Heart right ventricle (tissue), 12 donors: ENCODE data around the gene CRYAB. TPM values are rescaled to one million over a fixed set of nuclear protein-coding genes. Genes with fewer than 3 reads are reported as not detected.

Experiments used
- polyA plus RNA-seq, 2 donors: library from polyadenylated mRNA; stranded (reverse); fragments of 200-250 nt; gene quantifications; one replicate each; pipeline ENCODE4 v1.2.3, GENCODE V29; 2013
- total RNA-seq, 10 donors: library from RNA; stranded (reverse); fragmentation: NEBNext Ultra II Directional in 3 of 10; extraction: Animal tissue kit (Norgen Biotek cat#: 25700) in 3 of 10; gene quantifications; one replicate each; pipeline versions ENCODE4 v1.2.1 to v1.2.4, GENCODE V29; 2021 to 2023
- donor health status: ischemic (EF 13 %, LVEDD 7.1; RV severe dilation, severe dysfunction).
- donor health status: healthy with polysubstance abuse.
- donor health status: DM: no; HTN: yes; CAD: no.
- donor health status: DM: no; HTN: no; CAD: no.
- donor health status: ischemic (EF 25% LVEDD 6.9; RV normal size, moderate dysfunction).
- donor health status: ischemic (EF 25% LVEDD 5.7; RV mildly dilated, moderate dysfunction).
- donor health status: healthy.
- donor health status: nonischemic (EF 11% LVEDD 7.7; RV severe dilation, severe dysfunction).
- donor health status: DM: yes; HTN: yes; CAD: no.
- donor health status: PGD.
- donor health status: ischemic (EF 29% LVEDD 5.4; RV normal size, mild dysfunction).
- donor health status: nonischemic (EF 23%, LVEDD 6.1; RV moderate dilation, normal function).

CRYAB gene
- total and polyA plus RNA-seq, 12 donors, result 7,695 to 25,436 (median 8,590) TPM

Other genes with a start within 250 kb of the CRYAB start
- 10 to 100 TPM in 7 of 10 donors, 1 to 10 TPM in 3; 8.4 to 16.8 (median 11.4) TPM for gene PPP2R1B, start 145.4 kb downstream of the CRYAB start, total RNA-seq
- gene PPP2R1B, start 145.4 kb downstream of the CRYAB start, polyA plus RNA-seq, result 1 to 10 TPM; 5.8 to 5.9 TPM
- gene ALG9, start 40.2 kb downstream of the CRYAB start, total RNA-seq, result 10 to 100 TPM; 12.8 to 26.5 (median 17.8) TPM
- 10 to 100 TPM; 20.0 to 25.8 TPM for gene ALG9, start 40.2 kb downstream of the CRYAB start, polyA plus RNA-seq
- 1 to 10 TPM; 1.1 to 2.0 (median 1.5) TPM for gene FDXACB1, start 32.6 kb downstream of the CRYAB start, total RNA-seq
- 1 to 10 TPM in 1 of 2 donors, under 1 TPM in 1; 0.86 to 1.3 TPM for gene FDXACB1, start 32.6 kb downstream of the CRYAB start, polyA plus RNA-seq
- gene CFAP68, start 32.2 kb downstream of the CRYAB start, total RNA-seq, result 10 to 100 TPM; 17.5 to 38.5 (median 31.5) TPM
- gene CFAP68, start 32.2 kb downstream of the CRYAB start, polyA plus RNA-seq, result 10 to 100 TPM; 14.7 to 24.6 TPM
- 10 to 100 TPM; 18.9 to 65.4 (median 29.1) TPM for gene HSPB2, start 964 bp upstream of the CRYAB start, total RNA-seq
- 100 to 1,000 TPM in 1 of 2 donors, 10 to 100 TPM in 1; 37.7 to 136 TPM for gene HSPB2, start 964 bp upstream of the CRYAB start, polyA plus RNA-seq
- 1 to 10 TPM in 8 of 10 donors, under 1 TPM in 2; 0.48 to 4.1 (median 1.6) TPM for gene C11orf52, start 7.1 kb upstream of the CRYAB start, total RNA-seq
- 1 to 10 TPM; 3.0 to 3.2 TPM for gene C11orf52, start 7.1 kb upstream of the CRYAB start, polyA plus RNA-seq
- gene DIXDC1, start 25.6 kb upstream of the CRYAB start, total RNA-seq, result 10 to 100 TPM in 9 of 10 donors, 1 to 10 TPM in 1; 5.6 to 36.8 (median 28.6) TPM
- gene DIXDC1, start 25.6 kb upstream of the CRYAB start, polyA plus RNA-seq, result 1 to 10 TPM; 4.7 to 5.6 TPM
- gene DLAT, start 113.6 kb upstream of the CRYAB start, total RNA-seq, result 100 to 1,000 TPM; 128 to 191 (median 171) TPM
- 10 to 100 TPM; 27.4 to 46.4 TPM for gene DLAT, start 113.6 kb upstream of the CRYAB start, polyA plus RNA-seq
- 1 to 10 TPM; 1.2 to 3.5 (median 1.9) TPM for gene PIH1D2, start 162.2 kb upstream of the CRYAB start, total RNA-seq
- 1 to 10 TPM; 1.0 to 2.2 TPM for gene PIH1D2, start 162.2 kb upstream of the CRYAB start, polyA plus RNA-seq
- gene NKAPD1, start 162.5 kb upstream of the CRYAB start, total RNA-seq, result 10 to 100 TPM in 1 of 10 donors, 1 to 10 TPM in 9; 5.8 to 10.5 (median 8.0) TPM
- gene NKAPD1, start 162.5 kb upstream of the CRYAB start, polyA plus RNA-seq, result 1 to 10 TPM; 5.2 to 7.3 TPM
- gene TIMM8B, start 175.0 kb upstream of the CRYAB start, total RNA-seq, result 100 to 1,000 TPM; 142 to 194 (median 168) TPM
- gene TIMM8B, start 175.0 kb upstream of the CRYAB start, polyA plus RNA-seq, result 100 to 1,000 TPM; 147 to 193 TPM
- 100 to 1,000 TPM; 205 to 330 (median 279) TPM for gene SDHD, start 175.1 kb upstream of the CRYAB start, total RNA-seq
- gene SDHD, start 175.1 kb upstream of the CRYAB start, polyA plus RNA-seq, result 100 to 1,000 TPM; 121 to 187 TPM